Body of pancreas (tissue), 4 donors: ENCODE measurements around the gene ZNF205. TPM values are rescaled to one million over a fixed set of nuclear protein-coding genes. Genes with fewer than 3 reads are reported as not detected.

ENCODE experiments used
- ATAC-seq: fragments of 150-250 bp; one replicate; pipeline ENCODE4 v1.9.1; 2016
- DNase-seq, 4 donors: peaks; one replicate each; pipeline ENCODE4 v3.0.0-alpha.2; 2019
- H3K27ac ChIP-seq, 4 donors: fragments of 200-600 bp; sonication (generic); 1 replicate in 3 of 4; 2 replicates in 1 of 4; pipeline versions ENCODE4 v1.5.1 to v1.6.1; 2016 to 2019; ENCODE audit warnings: mild to moderate bottlenecking in 1 of 4, mixed read lengths in 1 of 4, moderate library complexity in 1 of 4
- H3K27me3 ChIP-seq, 2 donors: fragments of 200-600 bp; sonication (generic); one replicate each; pipeline ENCODE4 v1.6.0; 2016; ENCODE audit warnings: mild to moderate bottlenecking in 1 of 2
- H3K36me3 ChIP-seq, 2 donors: fragments of 200-600 bp; sonication (generic); replicated peaks in 1 of 2; 2 replicates each; pipeline ENCODE4 v1.5.1; 2016; ENCODE audit warnings: low read depth in 2 of 2; ENCODE audit not compliant: insufficient read depth in 1 of 2
- H3K4me1 ChIP-seq: fragments of 200-600 bp; sonication (generic); one replicate; pipeline ENCODE4 v1.6.0; 2016
- H3K4me3 ChIP-seq, 2 donors: fragments of 200-600 bp; sonication (generic); 1 replicate in 1 of 2; 2 replicates in 1 of 2; pipeline ENCODE4 v1.5.1; 2016 to 2019
- H3K9me3 ChIP-seq, 3 donors: fragments of 200-600 bp; sonication (generic); 1 replicate in 2 of 3; 2 replicates in 1 of 3; pipeline ENCODE4 v1.5.1; 2016
- CTCF ChIP-seq, 7 experiments: fragments of 450-650 bp in 4 of 7; fragments of 200-600 bp in 3 of 7; sonication (generic) in 3 of 7; IDR thresholded peaks; one replicate each; pipeline ENCODE4 v1.5.1; 2016 to 2019; ENCODE audit warnings: antibody characterized with exemption in 7 of 7
- POLR2A ChIP-seq, 3 donors: fragments of 450-650 bp; IDR thresholded peaks; one replicate each; pipeline ENCODE4 v1.6.1; 2016; ENCODE audit warnings: antibody characterized with exemption in 3 of 3, mild to moderate bottlenecking in 2 of 3
- WGBS, 2 donors: methylation state at CpG; one replicate each; pipeline ENCODE4 v1.1.5; 2017; 5-methylcytosine and 5-hydroxymethylcytosine counted together
- intact Hi-C: fragments of 100-400 bp; cut with DNase I; formaldehyde crosslinking; loops from one replicate; pipeline ENCODE4 v1.15.1; 2023
- total RNA-seq, 2 donors: library from RNA; depleted of rRNA; stranded (reverse); fragments of >200 nt; gene quantifications; one replicate each; pipeline ENCODE4 v1.1.0, GENCODE V29; 2016

ZNF205 gene
- total RNA-seq, 2 donors from 2014 or later, result 14.2 to 20.0 TPM

- WGBS, 2 donors, result 75 to 84% methylated on average over 17 of the region's 17 CpGs
- Histone ChIP-seq H3K4me1 (no peaks in the 10 kb centered on the region), H3K9me3 (no peaks in the 10 kb centered on the region), H3K36me3 (no peaks in the 10 kb centered on the region), H3K27me3 (no peaks in the 10 kb centered on the region), H3K4me3 (no peak overlapping the region), H3K27ac (no peak overlapping the region)
- intact Hi-C loops, result no loop called here
- ATAC-seq, result no peak
- DNase-seq, result no peak
- TF ChIP-seq CTCF (IDR thresholded peaks at IDR 0.05) (no peak), POLR2A (IDR thresholded peaks at IDR 0.05) (no peak)
Measured at GRCh38 chr16:3085868-3086595, 26.4 kb upstream of the ZNF205 start.

- peak; percentile 12 for ATAC-seq
- Histone ChIP-seq H3K27me3 (no peaks in the 10 kb centered on the region), H3K36me3 (no peaks in the 10 kb centered on the region), H3K9me3 (no peaks in the 10 kb centered on the region), H3K27ac (peak overlapping the region in 2 of 4 donors; percentile 12 to 52), H3K4me3 (no peak overlapping the region), H3K4me1 (no peaks in the 10 kb centered on the region)
- intact Hi-C loops, result no loop called here
- WGBS, 2 donors, result 75 to 77% methylated on average over 7 to 14 of the region's 14 CpGs
- no peak for DNase-seq
- TF ChIP-seq POLR2A (IDR thresholded peaks at IDR 0.05) (no peak), CTCF (IDR thresholded peaks at IDR 0.05) (no peak)
Measured at GRCh38 chr16:3086596-3087242, 25.7 kb upstream of the ZNF205 start.

- Histone ChIP-seq H3K27ac (peak overlapping the region in 2 of 4 donors; percentile 12 to 52), H3K4me1 (no peaks in the 10 kb centered on the region), H3K9me3 (no peaks in the 10 kb centered on the region), H3K4me3 (no peak overlapping the region), H3K27me3 (no peaks in the 10 kb centered on the region), H3K36me3 (no peaks in the 10 kb centered on the region)
- no peak for DNase-seq
- TF ChIP-seq CTCF (IDR thresholded peaks at IDR 0.05) (peak in 3 of 7 experiments; percentile 6 to 27 (median 10)), POLR2A (IDR thresholded peaks at IDR 0.05) (no peak)
- intact Hi-C loops, result no loop called here
- ATAC-seq, result peak; percentile 25
- WGBS, 2 donors, result 69 to 70% methylated on average over 13 to 18 of the region's 18 CpGs
Measured at GRCh38 chr16:3087243-3088235, 24.8 kb upstream of the ZNF205 start.

DNA sequence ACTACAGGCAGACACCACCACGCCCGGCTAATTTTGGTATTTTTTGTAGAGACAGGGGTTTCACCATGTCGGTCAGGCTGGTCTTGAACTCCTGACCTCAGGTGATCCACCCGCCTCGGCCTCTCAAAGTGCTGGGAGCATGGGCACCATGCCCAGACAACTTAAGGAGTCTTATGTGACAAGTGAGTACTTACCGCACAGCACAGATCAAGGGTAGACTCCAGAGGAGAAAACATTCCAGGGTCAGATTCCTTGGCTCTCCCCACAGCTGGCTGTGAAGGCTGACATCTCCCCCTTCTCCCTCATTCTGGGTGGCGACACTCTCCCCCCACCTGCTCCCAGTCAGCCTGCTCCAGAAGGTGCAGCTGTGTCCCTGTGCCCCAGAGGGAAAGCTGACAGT lies 23.9 kb upstream of the ZNF205 start:
- Histone ChIP-seq H3K4me1 (no peaks in the 10 kb centered on the region), H3K27me3 (no peaks in the 10 kb centered on the region), H3K9me3 (no peaks in the 10 kb centered on the region), H3K36me3 (no peaks in the 10 kb centered on the region), H3K4me3 (no peak overlapping the region), H3K27ac (no peak overlapping the region)
- TF ChIP-seq POLR2A (IDR thresholded peaks at IDR 0.05) (no peak), CTCF (IDR thresholded peaks at IDR 0.05) (no peak)
- ATAC-seq (no peak), DNase-seq (no peak)
- intact Hi-C loops, result no loop called here
- 73 to 80% methylated on average over 7 of the region's 7 CpGs for WGBS, 2 donors
